Activated T-cell treated with anti-CD3 and anti-CD28 coated beads for 1 hour (primary cell): ENCODE results near the gene COL1A2.

Experiments used
- DNase-seq: peaks from one replicate; pipeline ENCODE4 v3.0.0-alpha.2; 2020; ENCODE audit warnings: low read depth

COL1A2 gene

DNA sequence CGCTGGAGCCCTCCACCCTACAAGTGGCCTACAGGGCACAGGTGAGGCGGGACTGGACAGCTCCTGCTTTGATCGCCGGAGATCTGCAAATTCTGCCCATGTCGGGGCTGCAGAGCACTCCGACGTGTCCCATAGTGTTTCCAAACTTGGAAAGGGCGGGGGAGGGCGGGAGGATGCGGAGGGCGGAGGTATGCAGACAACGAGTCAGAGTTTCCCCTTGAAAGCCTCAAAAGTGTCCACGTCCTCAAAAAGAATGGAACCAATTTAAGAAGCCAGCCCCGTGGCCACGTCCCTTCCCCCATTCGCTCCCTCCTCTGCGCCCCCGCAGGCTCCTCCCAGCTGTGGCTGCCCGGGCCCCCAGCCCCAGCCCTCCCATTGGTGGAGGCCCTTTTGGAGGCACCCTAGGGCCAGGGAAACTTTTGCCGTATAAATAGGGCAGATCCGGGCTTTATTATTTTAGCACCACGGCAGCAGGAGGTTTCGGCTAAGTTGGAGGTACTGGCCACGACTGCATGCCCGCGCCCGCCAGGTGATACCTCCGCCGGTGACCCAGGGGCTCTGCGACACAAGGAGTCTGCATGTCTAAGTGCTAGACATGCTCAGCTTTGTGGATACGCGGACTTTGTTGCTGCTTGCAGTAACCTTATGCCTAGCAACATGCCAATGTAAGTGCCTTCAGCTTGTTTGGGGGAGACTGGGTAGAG is at the start of gene COL1A2:
COL1A2 (plus strand) TSS at position 459 of the 704 bp plus-strand sequence; CDS start at position 596, 137 bp downstream.
- no peak for DNase-seq

DNA sequence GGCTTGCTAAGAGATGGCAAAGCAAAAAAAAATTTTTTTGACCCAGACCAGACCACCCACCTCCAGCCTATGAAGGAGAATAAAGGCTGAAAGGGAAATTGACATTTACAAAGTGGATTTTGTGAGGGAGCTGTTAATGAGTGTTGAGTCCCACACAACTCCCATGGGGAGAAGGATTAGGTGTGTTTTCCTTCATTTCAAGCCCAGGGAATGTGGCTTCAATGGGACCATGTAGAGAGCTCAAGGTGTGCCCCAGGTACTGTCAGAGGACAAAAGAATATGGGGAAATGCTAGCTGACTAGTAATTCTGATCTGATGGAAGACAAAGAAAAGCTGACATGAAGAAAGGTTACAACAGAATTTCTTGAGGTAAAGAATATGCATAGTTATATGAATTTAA is 48.8 kb upstream of the COL1A2 start:
- no peak for DNase-seq

DNA sequence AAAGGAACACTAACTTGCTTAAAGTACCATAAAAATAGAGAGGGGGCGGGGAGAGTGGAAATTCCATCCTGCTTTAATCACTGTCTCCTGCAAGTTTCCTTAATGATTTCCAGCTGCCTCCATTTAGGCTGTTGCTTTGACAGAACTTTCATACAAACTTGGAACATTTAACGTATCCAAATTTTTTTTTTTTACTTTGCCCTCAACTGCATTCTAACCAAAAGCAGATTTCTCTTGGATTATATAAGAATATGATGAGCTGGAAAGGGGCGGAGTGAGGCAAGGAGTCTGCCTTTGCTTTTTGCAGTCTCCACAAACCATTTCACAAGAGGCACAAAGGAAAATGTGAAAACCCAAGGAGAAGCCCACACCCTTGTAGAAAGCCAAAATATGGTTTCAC is 46.6 kb upstream of the COL1A2 start:
- DNase-seq: no peak

DNA sequence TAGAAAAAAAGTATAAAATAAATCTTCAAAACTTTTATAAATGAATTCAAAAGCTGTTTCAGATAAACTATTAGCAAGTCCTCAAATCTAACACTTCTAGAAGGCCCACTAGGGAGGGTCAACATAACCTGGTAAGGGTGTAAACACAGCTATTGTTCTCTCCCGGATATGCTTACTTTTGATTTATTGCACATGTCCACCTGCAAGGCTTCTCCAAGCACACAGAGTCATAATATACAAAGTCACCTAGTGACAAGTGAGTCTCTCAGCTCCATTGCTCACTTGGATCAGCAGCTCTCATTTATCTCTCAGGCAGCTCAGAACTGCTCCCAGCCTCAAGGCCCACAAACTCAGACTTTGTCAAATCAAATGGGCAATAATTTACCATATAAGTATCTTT is 44.0 kb upstream of the COL1A2 start:
- no peak for DNase-seq

DNA sequence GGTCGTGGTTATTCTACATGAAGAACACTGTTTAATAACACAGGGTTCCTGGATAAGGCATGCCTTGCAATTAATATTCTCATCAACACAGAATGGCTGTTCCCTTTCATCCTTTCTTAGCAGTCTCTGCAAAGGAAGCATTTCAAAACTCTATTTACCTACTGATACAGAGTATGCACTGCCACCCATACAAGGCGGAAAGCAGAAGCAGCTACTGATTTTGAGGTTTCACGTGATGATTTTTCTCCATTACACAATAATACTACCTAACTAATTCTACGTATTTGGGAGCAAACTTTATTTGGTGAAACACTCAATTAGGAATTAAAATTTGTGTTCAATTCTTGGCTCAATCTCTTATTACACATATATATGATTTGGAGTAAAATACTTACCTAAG is 43.0 kb upstream of the COL1A2 start:
- no peak for DNase-seq

DNA sequence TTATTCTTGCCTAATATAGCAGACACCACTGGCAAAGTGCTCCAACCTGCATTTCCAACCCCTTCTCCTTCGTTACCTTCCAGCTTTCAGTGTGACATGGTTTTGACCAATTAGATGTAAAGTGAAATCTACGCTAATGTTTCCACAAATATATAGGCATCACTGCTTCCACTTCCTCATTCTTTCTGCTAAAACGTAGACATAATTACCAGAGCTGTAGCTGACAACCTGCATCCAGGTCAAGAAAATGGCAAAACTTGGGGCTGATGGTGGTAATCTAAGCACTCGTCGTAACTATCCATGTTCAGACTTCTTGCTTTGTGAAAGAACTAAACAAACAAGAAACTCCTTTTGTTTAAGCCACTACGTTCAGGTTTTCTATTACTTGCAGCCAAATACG is 41.8 kb upstream of the COL1A2 start:
- DNase-seq: no peak

DNA sequence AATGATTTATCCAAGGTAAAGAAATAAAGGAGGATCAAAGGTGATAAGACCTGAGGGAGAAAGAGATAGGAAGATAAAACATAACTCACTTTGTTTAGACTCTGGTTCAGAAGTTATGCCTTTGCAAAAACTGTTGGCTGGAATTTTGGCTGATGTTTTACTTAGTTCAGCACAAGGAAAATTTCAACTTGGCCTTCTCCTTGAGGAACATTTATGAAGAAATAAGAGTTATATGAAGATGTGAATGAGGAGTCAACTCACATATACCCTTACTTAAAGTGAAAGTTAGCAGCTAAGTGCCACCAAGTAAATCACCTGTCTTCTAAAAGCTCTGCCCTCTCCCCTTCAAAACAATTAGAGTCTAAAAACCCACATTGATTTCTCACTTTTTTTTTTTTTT is 39.7 kb upstream of the COL1A2 start:
- no peak for DNase-seq

DNA sequence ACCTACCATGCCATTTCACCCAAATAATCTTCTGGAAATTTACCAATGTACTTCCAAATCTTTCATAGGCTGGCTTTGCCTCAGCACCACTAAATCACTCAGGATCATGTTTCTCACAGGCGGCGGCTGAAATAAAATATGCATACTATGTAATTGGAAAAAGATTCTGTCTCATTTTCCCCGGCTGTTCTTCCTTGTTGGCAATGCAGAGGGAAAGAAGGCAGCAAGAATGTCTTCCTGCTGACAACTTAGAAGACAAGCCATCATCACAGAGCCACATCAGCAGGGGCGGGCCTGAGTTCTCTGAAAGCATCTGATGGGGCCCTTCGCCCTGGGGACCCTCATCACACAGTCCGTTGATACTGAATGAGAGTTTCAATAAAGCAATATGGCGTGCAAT is 39.2 kb upstream of the COL1A2 start:
- no peak for DNase-seq

DNA sequence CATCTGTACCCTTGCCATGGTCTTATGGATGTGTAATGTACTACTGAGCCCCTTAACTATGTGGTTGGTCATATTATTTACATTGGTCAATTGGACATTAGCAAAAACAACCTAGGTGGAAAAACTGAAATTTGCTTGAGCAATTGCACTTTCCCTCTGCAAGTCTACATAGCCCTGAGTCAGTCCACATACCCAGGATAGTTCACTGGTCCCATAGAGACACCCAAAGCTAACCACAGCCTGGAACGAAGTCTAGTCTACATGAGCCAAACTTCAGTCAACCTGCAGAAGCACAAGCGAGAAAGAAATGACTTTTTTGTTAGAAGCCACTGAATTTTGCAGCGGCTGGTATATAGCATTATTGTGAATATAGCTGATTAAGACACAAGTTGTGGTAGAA is 37.6 kb upstream of the COL1A2 start:
- DNase-seq: no peak

DNA sequence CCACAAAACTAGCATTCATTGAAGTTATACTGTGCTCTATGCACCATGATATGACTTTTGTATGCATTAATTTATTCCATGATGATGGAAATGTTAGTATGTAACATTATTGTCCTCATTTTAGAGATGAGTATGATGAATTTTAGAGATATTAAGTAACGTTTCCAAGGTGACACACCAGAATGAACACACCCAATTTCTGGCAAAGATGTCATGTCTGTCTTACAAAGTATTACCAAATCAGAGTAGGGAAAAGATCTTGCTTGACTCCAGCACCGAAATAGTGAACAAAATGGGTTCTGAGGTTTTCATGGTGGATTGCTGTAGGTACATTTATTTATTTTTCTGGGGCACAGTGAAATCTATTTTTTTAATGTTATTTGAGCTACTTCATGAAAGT is 33.8 kb upstream of the COL1A2 start:
- no peak for DNase-seq

DNA sequence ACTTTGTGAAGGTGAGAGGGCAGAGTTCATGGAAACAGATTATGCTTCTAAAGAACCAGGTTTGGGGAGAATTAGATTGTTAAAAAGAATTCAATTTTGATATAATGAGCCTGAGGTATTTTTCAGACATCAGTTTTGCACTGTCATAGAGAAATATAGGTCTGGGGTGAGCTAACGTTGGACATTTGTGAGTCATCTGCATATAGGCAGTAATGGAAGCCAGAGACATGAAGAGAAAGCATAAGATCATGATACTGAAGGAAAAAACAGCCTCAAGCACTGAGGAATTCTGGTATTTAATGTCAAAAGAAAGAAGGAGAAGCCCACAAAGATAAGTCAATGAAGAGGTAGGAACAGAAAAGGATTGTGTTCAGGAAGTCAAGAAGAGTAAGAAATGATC is 32.4 kb upstream of the COL1A2 start:
- no peak for DNase-seq

DNA sequence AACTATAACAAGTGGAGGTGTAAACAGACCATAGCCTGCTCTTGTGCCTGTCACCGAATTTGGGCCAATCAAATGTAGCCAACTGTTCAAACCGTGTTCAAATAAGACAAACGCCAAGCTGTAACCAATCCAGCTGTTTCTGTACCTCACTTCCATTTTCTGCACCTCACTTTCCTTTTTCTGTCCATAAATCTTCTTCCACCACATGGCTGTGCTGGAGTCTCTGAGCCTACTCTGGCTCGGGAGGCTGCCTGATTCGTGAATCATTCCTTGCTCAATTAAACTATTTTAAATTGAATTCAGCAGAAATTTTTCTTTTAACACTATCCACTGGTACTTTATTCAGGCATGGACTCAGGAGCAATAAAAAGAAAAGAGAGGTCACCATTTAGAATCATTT is 29.9 kb upstream of the COL1A2 start:
- no peak for DNase-seq

DNA sequence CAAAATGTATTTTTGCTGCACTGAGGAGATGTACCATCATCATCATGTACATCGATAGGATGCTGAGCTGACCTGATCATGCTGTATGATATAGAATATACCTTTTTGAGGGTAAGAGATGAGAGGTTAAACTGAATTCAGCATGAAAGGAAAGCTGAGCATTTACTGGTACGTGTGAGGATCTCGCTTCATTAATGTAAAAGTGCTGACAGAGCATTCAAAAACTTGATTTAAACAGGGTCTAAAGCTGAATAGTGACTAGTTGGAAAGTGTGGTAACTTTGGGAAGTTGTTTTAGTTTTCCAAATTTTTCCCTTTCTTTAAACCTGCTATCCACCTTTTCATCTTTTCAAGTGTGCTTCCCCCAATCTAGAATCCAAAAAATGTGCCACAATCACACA is 28.5 kb upstream of the COL1A2 start:
- DNase-seq: no peak

DNA sequence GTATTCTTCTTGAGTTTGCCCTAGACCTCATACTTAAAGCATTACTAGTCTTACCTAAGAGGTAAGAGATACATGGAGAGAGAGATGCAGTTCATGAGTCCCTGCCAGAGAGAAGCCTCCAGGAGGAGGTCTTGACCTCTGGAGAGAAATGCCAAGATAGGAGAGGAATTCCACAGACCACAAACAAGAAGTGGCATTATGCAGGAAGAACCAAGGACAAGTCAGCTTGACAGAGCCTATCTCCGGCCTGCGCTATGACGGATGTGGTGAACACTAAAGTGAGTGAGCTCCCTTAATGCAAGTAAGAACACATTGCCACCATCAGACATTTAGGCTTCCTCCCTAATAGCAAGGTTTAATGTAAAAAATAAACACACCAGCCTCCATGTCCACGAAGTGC is 27.9 kb upstream of the COL1A2 start:
- DNase-seq: no peak

DNA sequence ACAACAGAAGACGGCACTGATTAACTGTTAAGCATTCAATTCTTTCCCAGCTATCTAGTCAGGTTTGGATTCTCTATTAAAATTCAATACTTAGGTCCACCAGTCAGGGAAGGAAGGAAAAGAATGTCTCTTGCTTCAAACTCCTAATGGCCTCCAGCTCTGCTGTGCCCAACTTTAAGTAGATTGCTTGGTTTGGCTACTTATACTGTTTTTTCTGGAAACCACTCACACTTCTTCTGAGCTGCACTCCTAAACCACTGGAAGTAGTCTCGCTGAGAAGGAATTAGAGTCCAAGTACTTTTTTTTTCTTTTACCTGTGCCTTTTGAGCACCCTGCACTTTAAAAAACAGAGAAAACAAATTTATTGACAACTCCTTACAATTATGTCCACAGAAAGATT is 26.7 kb upstream of the COL1A2 start:
- DNase-seq: no peak

DNA sequence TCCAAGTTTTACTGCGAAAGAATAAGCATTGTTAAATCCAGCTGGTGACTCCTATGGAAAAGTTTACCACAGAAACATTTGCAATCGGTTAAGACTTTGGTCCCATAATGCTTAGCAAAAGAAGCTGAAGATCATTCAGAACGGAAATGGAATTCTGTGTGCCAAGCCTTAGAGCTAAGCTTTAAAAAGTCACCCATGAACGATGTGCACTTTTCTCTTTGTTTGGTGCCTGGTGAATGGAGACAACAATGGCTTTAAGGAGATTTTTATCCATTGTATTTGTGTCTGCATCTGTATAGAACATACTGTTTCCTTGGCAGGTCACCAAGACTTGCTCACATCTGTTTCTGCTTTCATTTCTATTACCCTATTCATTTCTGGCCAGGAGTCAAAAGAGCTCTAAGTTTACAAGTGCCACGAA is 26.3 kb upstream of the COL1A2 start:
- DNase-seq: no peak

DNA sequence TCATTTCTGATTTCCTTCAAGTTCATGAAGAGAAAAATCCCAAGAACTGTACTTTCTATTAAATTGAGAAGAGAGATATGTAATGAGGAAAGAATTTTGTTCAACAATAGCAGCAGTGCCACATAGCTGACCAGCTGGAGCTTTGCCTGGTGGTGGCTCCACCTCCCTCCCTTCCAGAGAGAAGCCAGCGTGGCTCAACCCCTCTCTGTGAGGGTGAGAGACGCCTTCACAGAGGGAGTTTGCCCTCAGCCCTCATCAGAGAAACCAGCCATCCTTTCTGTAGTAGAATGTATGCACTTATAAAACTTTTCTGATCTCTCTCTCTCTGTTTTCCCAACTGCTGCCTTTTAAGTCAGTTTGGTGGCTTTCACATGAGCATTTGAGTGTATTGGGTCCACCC is 20.5 kb upstream of the COL1A2 start:
- no peak for DNase-seq

DNA sequence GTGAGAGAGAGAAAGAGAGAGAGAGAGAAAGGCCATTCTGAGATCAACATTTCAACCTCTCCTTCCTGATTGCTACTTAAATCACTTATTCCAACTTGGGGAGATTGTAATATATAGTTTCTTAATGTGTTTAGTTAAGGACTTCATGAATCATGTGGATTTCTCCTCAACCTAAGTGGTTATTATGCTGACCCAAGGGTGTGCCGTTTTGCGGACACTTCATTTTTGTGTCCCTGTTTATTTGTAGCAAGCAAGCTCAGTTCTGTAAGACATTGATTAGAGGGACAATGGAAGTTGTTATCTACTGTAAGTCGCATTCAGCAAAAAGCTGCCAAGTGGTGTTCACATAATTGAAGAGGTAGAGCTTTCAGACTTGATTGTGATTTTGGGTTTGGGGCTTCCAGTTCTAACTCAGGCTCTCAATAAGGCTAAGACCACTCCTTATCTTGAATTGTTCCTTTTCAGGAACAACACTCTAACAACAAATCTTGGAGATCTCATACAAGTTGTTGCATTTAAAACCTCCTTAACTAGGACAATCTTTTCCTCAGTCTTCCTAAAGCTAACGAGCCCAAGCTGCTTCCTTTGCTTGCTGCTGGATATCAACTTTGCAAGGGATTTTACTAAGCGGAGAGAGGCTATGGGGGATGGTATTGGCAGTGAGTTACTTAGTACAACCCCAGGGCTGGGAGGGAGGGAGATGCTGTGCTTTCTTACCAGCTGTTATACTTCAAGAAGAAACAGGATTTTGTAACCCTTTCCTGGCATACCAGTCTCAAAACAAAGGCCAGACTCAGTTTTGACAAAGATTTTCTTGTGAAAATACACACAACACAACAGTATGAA is 19.8 kb upstream of the COL1A2 start:
- DNase-seq: no peak

DNA sequence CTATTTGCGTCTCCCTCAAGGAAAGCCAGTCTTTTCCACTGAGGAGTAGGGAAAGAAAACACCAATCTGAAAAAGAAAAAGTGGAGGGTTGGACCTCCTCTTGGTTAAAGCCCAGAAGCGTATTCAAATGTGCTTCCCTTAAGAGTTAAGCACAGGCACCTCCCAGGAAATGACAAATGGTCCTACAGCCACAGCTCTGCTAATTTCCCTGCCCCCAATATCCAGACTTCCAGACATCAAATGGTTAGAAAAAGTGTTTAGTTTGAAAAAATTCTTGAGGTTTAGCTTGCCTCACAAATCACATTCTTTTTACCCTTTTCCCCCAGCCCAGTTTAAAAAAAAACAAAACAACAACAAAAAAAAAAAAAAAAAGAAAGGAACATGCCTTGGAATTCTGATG is 19.0 kb upstream of the COL1A2 start:
- no peak for DNase-seq

DNA sequence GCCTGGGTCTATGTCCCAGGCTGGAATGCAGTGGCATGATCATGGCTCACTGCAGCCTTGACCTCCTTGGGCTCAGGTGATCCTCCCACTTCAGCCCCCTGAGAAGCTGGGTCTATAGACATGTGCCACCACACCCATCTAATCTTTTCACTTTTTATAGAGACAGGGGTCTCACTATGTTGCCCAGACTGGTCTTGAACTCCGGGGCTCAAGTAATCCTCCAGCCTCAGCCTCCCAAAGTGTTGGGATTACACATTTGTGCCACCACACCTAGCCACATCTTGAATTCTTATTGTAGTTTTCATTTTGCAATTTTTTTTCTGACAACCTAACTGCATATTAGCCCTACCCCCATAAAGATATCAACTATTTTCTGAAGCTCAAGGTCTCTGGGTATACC is 18.4 kb upstream of the COL1A2 start:
- DNase-seq: no peak

DNA sequence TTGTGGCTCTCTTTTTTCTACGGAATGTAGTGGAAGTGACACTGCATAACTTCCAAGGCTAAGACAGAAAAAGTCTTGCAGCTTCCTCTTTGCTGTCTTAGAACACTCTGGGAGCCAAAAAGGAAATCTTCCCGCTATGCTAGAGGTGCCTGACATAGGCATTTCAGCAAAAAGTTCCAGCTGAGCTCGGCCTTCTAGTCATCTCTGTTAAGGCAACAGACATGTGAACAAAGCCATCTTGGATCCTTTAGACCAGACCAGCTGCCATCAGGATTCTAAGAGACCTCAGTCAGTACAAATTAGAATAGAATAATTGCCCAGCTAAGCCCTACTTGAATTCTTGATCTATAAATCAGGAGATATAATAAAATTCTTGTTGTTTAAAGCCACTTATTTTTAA is 16.3 kb upstream of the COL1A2 start:
- no peak for DNase-seq

DNA sequence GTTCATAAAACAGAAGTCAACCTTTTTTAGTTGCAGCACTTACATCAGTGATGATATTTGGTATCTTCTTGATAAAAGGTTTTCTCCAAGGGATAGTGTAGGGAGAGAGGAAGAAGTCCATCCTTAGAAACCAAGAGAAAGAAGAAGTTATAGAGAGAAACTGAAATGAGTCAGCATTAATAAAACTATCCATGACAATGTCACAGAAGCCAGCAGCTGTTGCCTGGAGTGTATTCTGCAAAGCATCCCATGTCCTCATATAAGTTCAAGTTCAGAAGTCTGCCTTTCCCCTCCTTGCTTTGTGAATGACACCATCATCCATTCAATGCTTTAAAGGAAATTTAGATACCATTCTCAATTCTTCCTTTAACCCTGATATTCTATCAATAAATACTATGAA is 14.4 kb upstream of the COL1A2 start:
- DNase-seq: no peak

DNA sequence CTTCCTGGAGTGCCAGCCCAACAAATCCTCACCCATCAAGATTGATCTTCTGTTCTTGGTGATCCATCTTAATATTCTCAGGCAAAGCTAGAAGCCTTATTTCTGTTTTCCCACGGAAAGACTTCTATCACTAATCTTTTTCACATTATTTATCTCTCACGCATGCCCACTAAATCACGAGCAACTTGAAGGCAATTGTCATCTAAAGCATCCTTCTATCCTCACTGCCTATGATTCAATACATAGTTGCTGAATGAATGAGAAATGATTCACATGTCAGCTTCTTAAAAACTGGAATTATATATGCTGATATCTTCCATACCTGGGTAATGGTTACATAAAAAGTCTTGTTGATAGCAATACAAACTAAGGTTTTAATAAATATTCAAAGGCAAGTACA is 12.6 kb upstream of the COL1A2 start:
- DNase-seq: no peak

DNA sequence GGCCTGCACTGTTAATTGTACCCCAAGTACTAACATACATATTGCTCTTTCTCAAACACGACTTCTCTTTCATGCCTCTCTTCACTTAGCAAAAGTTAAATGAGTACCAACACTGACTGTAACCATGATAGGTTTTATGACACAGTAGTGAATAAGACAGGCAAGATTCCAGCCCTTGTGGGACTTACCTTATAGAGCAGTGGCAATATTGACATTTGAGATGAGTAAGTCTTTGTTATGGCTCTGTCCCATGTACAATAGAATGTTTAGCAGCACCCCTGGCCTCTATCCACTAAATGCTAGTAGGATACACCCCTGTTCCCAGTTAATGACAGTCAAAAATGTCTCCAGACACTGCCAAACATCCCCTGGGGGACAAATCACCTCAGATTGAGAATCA is 11.9 kb upstream of the COL1A2 start:
- DNase-seq: no peak
